ENCODE measurements around the gene SRPRB. TPM values are rescaled to one million over a fixed set of nuclear protein-coding genes. Genes with fewer than 3 reads are reported as not detected.

SRPRB gene
- total RNA-seq, 1 donor from 2014 or later = 58.8 TPM

DNA sequence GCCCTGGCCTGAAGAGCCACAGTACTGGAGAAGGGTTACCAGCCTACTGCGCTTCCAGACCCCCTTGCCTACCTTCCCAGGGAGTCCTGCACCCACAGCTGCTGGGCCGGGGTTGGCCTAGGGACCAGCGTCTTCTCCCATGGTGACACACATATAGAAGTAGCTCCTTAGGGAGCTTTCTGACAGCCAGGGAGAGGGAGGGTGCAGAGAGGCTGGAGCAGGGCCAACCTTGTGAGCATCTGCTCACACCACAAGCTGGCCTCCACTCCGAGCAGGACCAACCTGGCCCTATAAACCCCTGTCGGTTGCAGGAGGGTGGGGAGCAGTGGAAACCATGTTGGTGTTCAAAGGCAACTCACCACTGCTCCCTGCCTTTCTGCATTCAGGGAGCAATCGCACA, 35.2 kb downstream of the SRPRB start:
- DNase-seq (ENCODE audit: low spot score) = no peak

GRCh38 chr3:133841196-133841595, 35.6 kb downstream of the SRPRB start:
- DNase-seq (ENCODE audit: low spot score) = no peak

DNA sequence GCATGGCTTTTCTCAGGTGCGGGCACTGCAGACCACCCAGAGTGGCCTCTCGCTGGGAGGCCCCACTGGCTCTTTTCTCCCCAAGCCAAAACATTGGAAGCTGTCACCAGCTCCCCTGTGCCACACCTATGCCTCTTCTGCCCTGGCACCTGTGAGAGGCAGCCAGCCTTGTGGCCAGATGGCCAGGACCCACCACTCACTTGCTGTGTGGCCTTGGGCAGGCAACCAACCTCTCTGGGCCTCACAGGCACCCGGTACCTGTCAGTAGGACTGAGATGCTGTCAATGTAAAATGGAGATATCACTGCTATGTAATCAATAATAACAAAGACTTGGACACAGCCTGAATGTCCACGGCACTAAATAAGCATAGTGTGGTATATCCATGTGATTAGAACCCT, 36.5 kb downstream of the SRPRB start:
- DNase-seq (ENCODE audit: low spot score) = no peak

GRCh38 chr3:133843634-133844033, 38.0 kb downstream of the SRPRB start:
- DNase-seq (ENCODE audit: low spot score) = no peak

GRCh38 chr3:133845127-133845526, 39.5 kb downstream of the SRPRB start:
- DNase-seq (ENCODE audit: low spot score) = no peak

GRCh38 chr3:133849346-133849745, 43.7 kb downstream of the SRPRB start:
- DNase-seq (ENCODE audit: low spot score) = no peak

DNA sequence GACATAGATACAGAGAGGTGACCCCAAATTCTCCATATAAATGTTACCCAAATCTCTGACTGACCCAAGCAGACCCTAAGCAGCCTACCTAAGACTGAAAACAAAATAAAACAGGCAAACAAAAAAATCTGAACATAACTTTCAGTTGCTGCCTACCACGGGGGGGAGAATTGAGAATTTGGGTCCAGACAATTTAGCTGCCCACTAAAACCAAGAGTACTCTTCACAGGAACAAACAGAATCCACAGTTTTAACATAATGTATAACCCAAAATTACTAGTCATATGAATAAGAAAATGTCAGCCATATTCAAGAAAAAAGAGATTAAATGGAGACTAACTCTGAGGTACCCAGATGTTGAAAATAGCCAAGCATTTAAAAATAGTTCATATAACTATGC, 44.4 kb downstream of the SRPRB start:
- no peak for DNase-seq (ENCODE audit: low spot score)

DNA sequence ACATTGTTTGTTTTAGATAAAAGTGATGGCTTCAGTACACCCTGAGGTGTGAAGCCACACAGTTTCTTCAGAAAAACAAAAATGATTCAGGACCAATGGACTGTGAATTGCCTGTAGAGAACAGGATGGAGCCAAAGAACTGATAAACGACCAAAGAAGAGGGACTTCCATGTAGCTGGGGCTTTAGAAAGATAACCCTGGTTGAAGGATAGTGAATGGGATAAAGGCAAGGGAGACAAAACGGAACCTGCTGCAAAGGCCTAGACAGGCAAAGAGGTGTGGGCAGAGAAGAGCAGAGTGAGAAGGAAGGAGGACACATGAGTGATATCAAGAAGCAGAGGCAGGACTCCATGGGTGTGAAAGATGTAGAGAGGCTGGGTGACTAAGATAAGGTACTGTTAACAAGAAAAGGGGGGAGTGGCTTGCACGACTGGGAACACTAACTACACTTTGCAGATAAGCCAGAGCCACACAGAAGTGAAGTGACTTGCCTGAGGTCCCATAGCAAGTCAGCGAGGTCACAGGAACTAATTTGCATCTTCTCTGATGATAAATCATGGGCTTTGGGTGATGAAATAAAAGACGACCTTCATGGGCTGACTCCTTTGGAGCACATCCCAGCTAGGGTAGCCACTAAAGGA, 45.8 kb downstream of the SRPRB start:
- DNase-seq (ENCODE audit: low spot score) = no peak

DNA sequence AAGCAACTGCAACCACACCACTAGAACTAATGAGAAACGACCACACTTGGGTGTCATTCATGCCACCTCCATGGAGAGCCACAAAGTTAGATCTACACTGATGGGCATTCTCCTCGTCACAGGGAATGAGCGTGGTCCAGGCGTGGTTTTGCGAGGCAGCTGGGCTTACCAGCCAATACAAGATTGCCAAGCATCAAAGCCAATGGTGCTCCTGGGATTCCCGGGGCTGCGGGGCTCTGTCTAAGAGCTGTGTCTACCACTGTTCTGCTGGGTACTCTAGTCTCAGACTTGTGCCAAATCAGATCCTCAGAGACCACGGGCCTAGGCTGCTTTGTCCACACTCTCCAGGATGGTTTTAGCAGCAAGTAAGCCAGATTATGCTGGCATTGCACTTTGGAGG, 46.3 kb downstream of the SRPRB start:
- no peak for DNase-seq (ENCODE audit: low spot score)

DNA sequence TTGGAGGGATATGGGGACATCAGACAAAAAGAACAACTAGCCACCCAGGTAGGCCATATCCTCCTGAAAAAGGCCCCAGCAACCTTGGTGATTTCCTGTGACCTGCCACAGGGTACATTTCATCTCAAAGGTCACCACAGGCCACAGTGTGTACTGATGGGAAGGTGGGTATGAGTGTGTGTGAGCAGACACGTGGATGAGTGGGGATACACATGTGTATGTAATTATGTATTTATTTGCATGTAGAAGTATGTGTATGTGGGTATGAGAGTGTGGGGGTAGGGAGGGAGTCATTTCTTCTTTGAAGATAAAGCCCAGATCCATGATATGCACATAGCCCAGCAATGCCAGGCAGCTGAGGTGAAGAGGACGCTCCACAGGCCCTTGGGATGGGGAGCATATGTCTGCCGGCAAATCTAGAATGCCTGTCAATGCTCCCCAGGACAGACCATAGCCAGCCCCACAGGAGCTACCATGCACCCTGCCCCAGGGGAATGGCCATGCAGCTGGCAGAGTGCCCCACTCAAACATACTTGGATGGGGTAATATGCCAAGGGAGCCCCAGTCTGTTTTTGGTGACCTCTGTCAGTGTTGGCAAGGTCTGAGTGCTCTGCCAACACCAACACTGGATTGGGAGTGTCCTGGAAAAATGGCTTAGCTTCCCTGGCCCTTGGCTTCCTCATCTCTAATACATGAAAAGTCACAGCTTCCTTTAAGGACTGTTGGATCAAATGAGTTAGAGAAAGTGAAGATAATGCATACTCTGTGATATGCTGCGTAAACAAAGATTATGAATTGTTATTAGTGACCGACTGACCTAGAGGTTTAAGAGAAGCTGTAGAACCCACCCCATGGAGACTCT, 47.7 kb downstream of the SRPRB start:
- no peak for DNase-seq (ENCODE audit: low spot score)

GRCh38 chr3:133853925-133854227, 48.3 kb downstream of the SRPRB start:
- DNase-seq (ENCODE audit: low spot score) = no peak

- DNase-seq (ENCODE audit: low spot score) = no peak
These were observed 48.8 kb downstream of the SRPRB start for GRCh38 chr3:133854264-133855001.

DNA sequence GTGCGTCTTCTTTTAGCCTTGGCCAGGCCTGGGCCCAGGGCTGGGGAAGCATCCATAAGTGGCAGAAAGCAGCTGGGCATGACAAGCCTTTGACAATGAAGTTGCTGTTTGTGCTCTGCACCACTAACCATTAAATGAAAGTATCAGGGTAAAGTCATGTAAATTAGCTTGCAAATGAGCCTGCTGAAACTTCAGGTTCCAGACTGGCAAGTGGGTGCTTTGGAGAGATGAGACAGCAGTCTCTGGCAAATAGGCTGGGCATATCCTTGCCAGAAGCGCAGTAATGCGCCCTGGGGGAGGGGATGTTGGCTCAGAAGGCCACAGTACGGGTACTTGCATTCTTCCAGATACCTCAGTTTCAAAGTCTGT, 49.4 kb downstream of the SRPRB start:
- DNase-seq (ENCODE audit: low spot score) = no peak

GRCh38 chr3:133855772-133856171, 50.2 kb downstream of the SRPRB start:
- DNase-seq (ENCODE audit: low spot score) = no peak

DNA sequence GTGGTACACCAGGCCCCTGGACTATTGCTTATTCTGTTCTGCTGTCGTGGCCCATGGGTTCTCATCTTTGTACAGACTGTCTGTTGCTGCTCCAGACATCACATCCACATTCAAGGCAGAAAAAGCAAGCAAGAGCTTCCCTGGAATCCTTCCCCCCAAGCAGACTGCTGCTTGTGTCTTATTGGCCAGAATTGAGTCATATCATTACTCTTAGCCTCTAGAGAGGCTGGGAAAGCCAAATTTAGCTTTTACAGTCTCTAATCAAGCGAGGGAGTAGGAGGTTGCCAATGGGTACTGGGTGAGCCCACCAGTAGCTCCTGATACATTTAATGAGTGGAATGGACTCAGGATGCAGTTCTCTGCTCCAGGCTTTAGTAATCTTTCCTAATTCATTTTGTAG, 50.7 kb downstream of the SRPRB start:
- no peak for DNase-seq (ENCODE audit: low spot score)

- DNase-seq (ENCODE audit: low spot score) = no peak
These were observed 52.2 kb downstream of the SRPRB start for GRCh38 chr3:133857767-133858166.

DNA sequence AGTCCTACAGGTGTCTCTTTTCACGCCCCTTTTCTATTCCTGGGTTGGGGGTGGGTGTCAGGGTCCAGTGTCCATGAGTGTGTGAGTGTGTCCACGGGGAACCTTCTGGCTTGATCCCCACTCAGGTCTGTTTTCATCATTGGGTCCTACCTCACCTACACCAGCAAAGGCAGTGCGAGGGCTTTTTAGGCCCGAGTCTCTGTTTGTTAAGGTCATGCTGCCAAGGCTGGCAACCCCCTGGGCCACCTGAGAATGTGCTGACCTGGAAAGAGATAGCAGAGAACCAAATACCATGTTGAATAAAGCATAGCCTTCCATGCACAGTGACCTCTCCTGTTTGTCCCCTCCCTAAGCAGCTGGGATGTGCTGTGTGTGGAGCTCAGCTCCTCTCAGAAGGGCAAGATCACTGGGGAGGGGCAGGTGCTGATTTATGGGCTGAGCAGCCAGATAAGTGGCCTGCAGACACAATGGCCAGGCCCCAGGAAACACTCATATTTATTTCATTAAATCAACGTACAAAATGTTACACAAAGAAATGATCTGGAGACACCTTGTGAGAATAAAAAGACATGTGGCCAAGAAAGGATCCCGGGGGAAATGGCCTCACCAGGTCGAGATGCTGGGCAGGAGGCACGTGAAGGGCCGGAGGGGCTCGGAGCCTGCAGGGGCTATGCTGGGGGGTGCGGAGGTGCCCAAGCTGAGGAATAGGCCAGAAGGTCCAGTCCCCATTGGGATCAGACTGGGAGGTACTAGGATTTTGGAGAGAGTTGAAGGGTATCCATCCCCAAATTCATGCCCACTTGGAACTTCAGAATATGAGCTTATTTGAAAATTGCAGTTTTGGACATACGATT, 54.0 kb downstream of the SRPRB start:
- DNase-seq (ENCODE audit: low spot score) = no peak

GRCh38 chr3:133860519-133860918, 54.9 kb downstream of the SRPRB start:
- DNase-seq (ENCODE audit: low spot score) = no peak

- no peak for DNase-seq (ENCODE audit: low spot score)
These were observed 56.5 kb downstream of the SRPRB start for GRCh38 chr3:133862161-133862560.

- DNase-seq (ENCODE audit: low spot score) = no peak
These were observed 58.3 kb downstream of the SRPRB start for GRCh38 chr3:133863911-133864310.

- DNase-seq (ENCODE audit: low spot score) = no peak
These were observed 59.0 kb downstream of the SRPRB start for GRCh38 chr3:133864616-133865015.
